Tibial nerve (tissue), 4 donors: ENCODE measurements around the gene ERF. TPM values are rescaled to one million over a fixed set of nuclear protein-coding genes. Genes with fewer than 3 reads are reported as not detected.

Source experiments
- DNase-seq, 2 donors: peaks; one replicate each; pipeline ENCODE4 v3.0.0-alpha.2; 2019; ENCODE audit warnings: low spot score in 2 of 2
- H3K27ac ChIP-seq, 4 donors: fragments of 200-600 bp; sonication (generic) in 3 of 4; one replicate each; pipeline ENCODE4 v1.5.1; 2017 to 2019; ENCODE audit warnings: mild to moderate bottlenecking in 1 of 4
- H3K27me3 ChIP-seq, 2 donors: fragments of 200-600 bp; sonication (generic) in 1 of 2; one replicate each; pipeline versions ENCODE4 v1.5.1 to v1.6.0; 2017 to 2019
- H3K36me3 ChIP-seq, 3 donors: fragments of 200-600 bp; sonication (generic); one replicate each; pipeline ENCODE4 v1.5.1; 2018 to 2019
- H3K4me1 ChIP-seq, 4 donors: fragments of 200-600 bp; sonication (generic) in 3 of 4; one replicate each; pipeline ENCODE4 v1.5.1; 2017 to 2019
- H3K4me3 ChIP-seq, 4 donors: fragments of 200-600 bp; sonication (generic) in 3 of 4; one replicate each; pipeline ENCODE4 v1.5.1; 2017 to 2019; ENCODE audit warnings: mild to moderate bottlenecking in 1 of 4, moderate library complexity in 1 of 4
- H3K9me3 ChIP-seq, 4 donors: fragments of 200-600 bp; sonication (generic) in 3 of 4; one replicate each; pipeline ENCODE4 v1.5.1; 2017 to 2019
- CTCF ChIP-seq, 5 experiments: fragments of 200-600 bp in 3 of 5; fragments of 450-650 bp in 2 of 5; sonication (generic) in 3 of 5; IDR thresholded peaks; one replicate each; pipeline ENCODE4 v1.5.1; 2016 to 2019; ENCODE audit warnings: antibody characterized with exemption in 5 of 5, mild to moderate bottlenecking in 3 of 5, moderate library complexity in 2 of 5
- EP300 ChIP-seq, 2 donors: sonication (generic); formaldehyde crosslinking; IDR thresholded peaks; one replicate each; pipeline ENCODE4 v1.6.1; 2017; ENCODE audit warnings: antibody characterized with exemption in 2 of 2, mild to moderate bottlenecking in 1 of 2
- POLR2A ChIP-seq, 2 donors: fragments of 450-650 bp; IDR thresholded peaks; one replicate each; pipeline ENCODE4 v1.6.1; 2017; ENCODE audit warnings: antibody characterized with exemption in 2 of 2, mild to moderate bottlenecking in 2 of 2, moderate library complexity in 2 of 2
- WGBS, 2 donors: methylation state at CpG; one replicate each; pipeline ENCODE4 v1.1.5; 2018; 5-methylcytosine and 5-hydroxymethylcytosine counted together
- total RNA-seq, 4 donors: library from RNA; depleted of rRNA; stranded (reverse); fragments of >200 nt; gene quantifications; one replicate each; pipeline ENCODE4 v1.1.0, GENCODE V29; 2016

ERF gene
- total RNA-seq, 4 donors from 2014 or later, result 30.4 to 42.6 (median 35.1) TPM

GRCh38 chr19:42293540-42293939 is 38.6 kb upstream of the ERF start:
- H3K27ac ChIP-seq, result peak overlapping the region in 1 of 4 donors; percentile 31
- peaks cover 0 to 74% (median 31%) of the 10 kb centered on the region in 3 donors for H3K36me3 ChIP-seq
- H3K4me3 ChIP-seq, result no peak overlapping the region
- DNase-seq, result no peak
- H3K4me1 ChIP-seq, result no peaks in the 10 kb centered on the region
- TF ChIP-seq CTCF (IDR thresholded peaks at IDR 0.05), result peak in 1 of 5 experiments; percentile 19
- no peak for TF ChIP-seq EP300 (IDR thresholded peaks at IDR 0.05)
- H3K9me3 ChIP-seq, result no peaks in the 10 kb centered on the region
- WGBS, 2 donors, result 69 to 76% methylated on average over 15 to 17 of the region's 17 CpGs
- H3K27me3 ChIP-seq, result no peaks in the 10 kb centered on the region

- Histone ChIP-seq H3K27ac (peak overlapping the region in 1 of 4 donors; percentile 31), H3K36me3 (peaks cover 0 to 80% (median 31%) of the 10 kb centered on the region in 3 donors), H3K27me3 (no peaks in the 10 kb centered on the region), H3K4me1 (no peaks in the 10 kb centered on the region), H3K4me3 (no peak overlapping the region), H3K9me3 (no peaks in the 10 kb centered on the region)
- 84 to 88% methylated on average over 6 to 7 of the region's 14 CpGs for WGBS, 2 donors
- TF ChIP-seq POLR2A (IDR thresholded peaks at IDR 0.05) (no peak), CTCF (IDR thresholded peaks at IDR 0.05) (no peak), EP300 (IDR thresholded peaks at IDR 0.05) (no peak)
- DNase-seq, result no peak
Measured at GRCh38 chr19:42292963-42293362, 38.0 kb upstream of the ERF start.

GRCh38 chr19:42292042-42292960 is 37.4 kb upstream of the ERF start:
- peak overlapping the region in 1 of 4 donors; percentile 31 for H3K27ac ChIP-seq
- no peak for DNase-seq
- WGBS, 2 donors, result 93 to 94% methylated on average over 15 to 27 of the region's 27 CpGs

GRCh38 chr19:42291435-42291810 is 36.5 kb upstream of the ERF start:
- no peak overlapping the region for H3K4me3 ChIP-seq
- H3K27me3 ChIP-seq, result no peaks in the 10 kb centered on the region
- peak overlapping the region in 2 of 4 donors; percentile 1 to 5 for H3K27ac ChIP-seq
- no peak for DNase-seq
- WGBS, 2 donors, result 41 to 55% methylated on average over 9 of the region's 9 CpGs
- TF ChIP-seq EP300 (IDR thresholded peaks at IDR 0.05) (no peak), CTCF (IDR thresholded peaks at IDR 0.05) (no peak), POLR2A (IDR thresholded peaks at IDR 0.05) (no peak)
- H3K36me3 ChIP-seq, result peaks cover 0 to 87% (median 35%) of the 10 kb centered on the region in 3 donors
- peaks cover 0 to 6% (median 5%) of the 10 kb centered on the region in 4 donors for H3K4me1 ChIP-seq
- no peaks in the 10 kb centered on the region for H3K9me3 ChIP-seq

More at GRCh38 chr19:42292042-42292960, 37.4 kb upstream of the ERF start:
- peaks cover 0 to 86% (median 35%) of the 10 kb centered on the region in 3 donors for H3K36me3 ChIP-seq
- TF ChIP-seq EP300 (IDR thresholded peaks at IDR 0.05) (no peak), CTCF (IDR thresholded peaks at IDR 0.05) (no peak), POLR2A (IDR thresholded peaks at IDR 0.05) (no peak)
- H3K4me3 ChIP-seq, result no peak overlapping the region
- no peaks in the 10 kb centered on the region for H3K27me3 ChIP-seq
- H3K9me3 ChIP-seq, result no peaks in the 10 kb centered on the region
- H3K4me1 ChIP-seq, result no peaks in the 10 kb centered on the region
